Left renal pelvis (tissue), 4 donors: Measurements from ENCODE around the gene PLA1A. TPM values are rescaled to one million over a fixed set of nuclear protein-coding genes. Genes with fewer than 3 reads are reported as not detected.

Experiments
- DNase-seq, 4 donors: peaks; one replicate each; pipeline ENCODE4 v3.0.0-alpha.2; 2013; ENCODE audit warnings: low read depth in 4 of 4, low spot score in 3 of 4
- polyA plus RNA-seq, 4 donors: library from polyadenylated mRNA; unstranded; fragments of 120-200 nt; gene quantifications; one replicate each; pipeline ENCODE4 v1.2.1, GENCODE V29; 2013; ENCODE audit not compliant: insufficient read length in 4 of 4

PLA1A gene
- polyA plus RNA-seq, 4 donors = 0.35 to 7.6 (median 7.2) TPM

GRCh38 chr3:119602676-119603075, 5.0 kb downstream of the PLA1A start:
- DNase-seq = no peak

GRCh38 chr3:119604878-119605277, 7.2 kb downstream of the PLA1A start:
- no peak for DNase-seq

GRCh38 chr3:119608405-119609000, 10.8 kb downstream of the PLA1A start:
- no peak for DNase-seq

- DNase-seq = no peak
These were observed 11.6 kb downstream of the PLA1A start for GRCh38 chr3:119609301-119609700.

- DNase-seq = no peak
These were observed 14.0 kb downstream of the PLA1A start for GRCh38 chr3:119611664-119612063.

- no peak for DNase-seq
These were observed 15.5 kb downstream of the PLA1A start for GRCh38 chr3:119613201-119613600.

GRCh38 chr3:119613872-119614271, 16.2 kb downstream of the PLA1A start:
- no peak for DNase-seq

- no peak for DNase-seq
These were observed 18.4 kb downstream of the PLA1A start for GRCh38 chr3:119616056-119616455.

GRCh38 chr3:119619094-119619493, 21.4 kb downstream of the PLA1A start:
- no peak for DNase-seq

GRCh38 chr3:119620899-119621298, 23.2 kb downstream of the PLA1A start:
- DNase-seq = no peak

GRCh38 chr3:119624002-119624720, 26.5 kb downstream of the PLA1A start:
- no peak for DNase-seq

GRCh38 chr3:119625451-119626153, 27.9 kb downstream of the PLA1A start:
- no peak for DNase-seq

GRCh38 chr3:119626196-119626595, 28.5 kb downstream of the PLA1A start:
- no peak for DNase-seq

GRCh38 chr3:119627461-119627860, 29.8 kb downstream of the PLA1A start:
- no peak for DNase-seq

GRCh38 chr3:119628390-119628789, 30.7 kb downstream of the PLA1A start:
- no peak for DNase-seq

GRCh38 chr3:119628816-119629445, 31.2 kb downstream of the PLA1A start:
- no peak for DNase-seq

- no peak for DNase-seq
These were observed 32.6 kb downstream of the PLA1A start for GRCh38 chr3:119630128-119630879.

GRCh38 chr3:119630880-119631329, 33.2 kb downstream of the PLA1A start:
- DNase-seq = no peak

GRCh38 chr3:119631516-119631915, 33.8 kb downstream of the PLA1A start:
- DNase-seq = no peak

- DNase-seq = no peak
These were observed 34.5 kb downstream of the PLA1A start for GRCh38 chr3:119632216-119632615.

- DNase-seq = no peak
These were observed 35.1 kb downstream of the PLA1A start for GRCh38 chr3:119632829-119633228.
